HepG2 (cell line): ENCODE results near the gene COX10. TPM values are rescaled to one million over a fixed set of nuclear protein-coding genes. Genes with fewer than 3 reads are reported as not detected.

Experiments
- ATAC-seq: fragments of 200-7000 bp; cut with Tn5 transposase; 3 replicates; pipeline ENCODE4 v1.9.1; 2020; ENCODE audit warnings: mild to moderate bottlenecking, moderate library complexity
- BruUV-seq: library from RNA; stranded (reverse); fragments of 400-500 nt; replicated peaks from 2 replicates; lab custom pipeline; 2021; lab: Mats Ljungman, UMichigan
- CTCF ChIA-PET: fragments of 300-600 bp; formaldehyde crosslinking; extraction: SDS; loops from one replicate; lab custom pipeline; 2021; ENCODE audit warnings: low total read pairs, inconsistent platforms, low intra/inter-chr PET ratio; lab: Yijun Ruan, JAX
- POLR2A ChIA-PET: fragments of 350-600 bp; sonication (Branson Sonifier 250); formaldehyde crosslinking; loops from one replicate; lab custom pipeline; 2020; ENCODE audit warnings: antibody characterized with exemption, inconsistent platforms; lab: Yijun Ruan, JAX
- DNase-seq: peaks from one replicate; pipeline ENCODE4 v3.0.0-alpha.2; 2015; ENCODE audit warnings: low spot score
- FAIRE-seq: peaks from 3 replicates; lab custom pipeline; 2011; peaks lifted over from hg19 to GRCh38; lab: Jason Lieb, UNC
- H2AFZ ChIP-seq: one replicate; pipeline ENCODE4 v1.6.1; 2011; ENCODE audit warnings: low read length, inconsistent platforms
- H3K27ac ChIP-seq: fragments of 300-600 bp; 3 replicates; pipeline ENCODE4 v1.8.0; 2011; ENCODE audit warnings: mixed run types, mild to moderate bottlenecking, mixed read lengths, low read length, inconsistent platforms; ENCODE audit not compliant: insufficient read depth; ENCODE audit errors: extremely low read length
- H3K27me3 ChIP-seq, 2 experiments: fragments of 200-600 bp in 1 of 2; 2 replicates in 1 of 2; 3 replicates in 1 of 2; pipeline versions ENCODE4 v1.6.0 to v1.8.0; 2011; ENCODE audit warnings: low read length in 2 of 2, mild to moderate bottlenecking in 2 of 2, moderate library complexity in 2 of 2, inconsistent platforms in 1 of 2; ENCODE audit not compliant: insufficient read depth in 2 of 2, control insufficient read depth in 1 of 2
- H3K36me3 ChIP-seq, 2 experiments: fragments of 200-600 bp in 1 of 2; replicated peaks in 1 of 2; 2 replicates in 1 of 2; 3 replicates in 1 of 2; pipeline versions ENCODE4 v1.5.1 to v1.8.0; 2011; ENCODE audit warnings: low read length in 2 of 2, inconsistent platforms in 1 of 2; ENCODE audit not compliant: insufficient read depth in 2 of 2, control insufficient read depth in 1 of 2
- H3K4me1 ChIP-seq: 2 replicates; pipeline ENCODE4 v1.5.1; 2012; ENCODE audit warnings: low read length, inconsistent platforms; ENCODE audit not compliant: insufficient read depth
- H3K4me2 ChIP-seq: 2 replicates; pipeline ENCODE4 v1.6.0; 2011; ENCODE audit warnings: low read depth, low read length, inconsistent platforms
- H3K4me3 ChIP-seq, 3 experiments: fragments of 200-600 bp in 1 of 3; sonication (generic), shearing (Covaris generic) in 1 of 3; replicated peaks in 1 of 3; 2 replicates each; pipeline ENCODE4 v1.5.1; 2011 to 2016; ENCODE audit warnings: low read length in 3 of 3, inconsistent platforms in 2 of 3, low read depth in 2 of 3, mild to moderate bottlenecking in 2 of 3, control low read depth in 1 of 3, mixed read lengths in 1 of 3; ENCODE audit not compliant: insufficient read depth in 1 of 3
- H3K79me2 ChIP-seq: one replicate; pipeline ENCODE4 v1.6.1; 2011; ENCODE audit warnings: low read length, inconsistent platforms; ENCODE audit not compliant: insufficient read depth
- H3K9ac ChIP-seq: 2 replicates; pipeline ENCODE4 v1.6.0; 2011; ENCODE audit warnings: mild to moderate bottlenecking, low read depth, low read length, inconsistent platforms; ENCODE audit not compliant: insufficient read depth
- H3K9me3 ChIP-seq: 2 replicates; pipeline ENCODE4 v1.5.1; 2012; ENCODE audit warnings: mild to moderate bottlenecking, low read length
- H4K20me1 ChIP-seq: 2 replicates; pipeline ENCODE4 v1.6.0; 2011; ENCODE audit warnings: inconsistent platforms, mild to moderate bottlenecking, low read length, moderate library complexity; ENCODE audit not compliant: insufficient read depth
- CHCHD3 ChIP-seq: sonication (generic); formaldehyde crosslinking; IDR thresholded peaks from 2 replicates; pipeline ENCODE4 v1.8.0; 2022; ENCODE audit warnings: mild to moderate bottlenecking, missing genetic modification reagents, moderate library complexity
- DMAP1 ChIP-seq: IDR thresholded peaks from 2 replicates; pipeline ENCODE4 v1.6.1; 2016
- FUBP1 ChIP-seq: sonication (generic); formaldehyde crosslinking; IDR thresholded peaks from 2 replicates; pipeline ENCODE4 v1.5.1; 2020; ENCODE audit warnings: missing genetic modification reagents, mild to moderate bottlenecking, borderline replicate concordance
- GABPB1 ChIP-seq: IDR thresholded peaks from 2 replicates; pipeline ENCODE4 v1.6.1; 2016; ENCODE audit warnings: mild to moderate bottlenecking, missing genetic modification reagents, moderate library complexity, missing compliant biosample characterization
- IRF1 ChIP-seq: sonication (generic); formaldehyde crosslinking; IDR thresholded peaks from 2 replicates; pipeline ENCODE4 v1.4.0; 2020; ENCODE audit warnings: low read depth, mild to moderate bottlenecking, missing genetic modification reagents
- KAT7 ChIP-seq: IDR thresholded peaks from 2 replicates; pipeline ENCODE4 v1.6.1; 2018; ENCODE audit warnings: borderline replicate concordance, missing compliant biosample characterization
- POGZ ChIP-seq: sonication (generic); formaldehyde crosslinking; IDR thresholded peaks from 2 replicates; pipeline ENCODE4 v1.4.0; 2020; ENCODE audit warnings: mild to moderate bottlenecking, missing genetic modification reagents
- POLR2G ChIP-seq: fragments of 200-400 bp; formaldehyde crosslinking; IDR thresholded peaks from 2 replicates; pipeline ENCODE4 v1.6.1; 2018; ENCODE audit warnings: mild to moderate bottlenecking, low read depth, low read length, moderate library complexity
- RAD51 ChIP-seq: fragments of 450-650 bp; IDR thresholded peaks from 2 replicates; pipeline ENCODE4 v1.6.1; 2016; ENCODE audit warnings: borderline replicate concordance
- RFX5 ChIP-seq: IDR thresholded peaks from 2 replicates; pipeline ENCODE4 v1.6.1; 2011; ENCODE audit warnings: low read depth, low read length, improper control_type of control experiment
- SAFB2 ChIP-seq: sonication (generic); formaldehyde crosslinking; IDR thresholded peaks from 2 replicates; pipeline ENCODE4 v1.5.1; 2020; ENCODE audit warnings: missing genetic modification reagents, low read depth, mild to moderate bottlenecking, borderline replicate concordance
- ZNF230 ChIP-seq: sonication (generic); formaldehyde crosslinking; IDR thresholded peaks from 2 replicates; pipeline ENCODE4 v1.4.0; 2020; ENCODE audit warnings: mild to moderate bottlenecking, missing genetic modification reagents
- ZNF276 ChIP-seq: sonication (generic); formaldehyde crosslinking; IDR thresholded peaks from 2 replicates; pipeline ENCODE4 v1.4.0; 2020; ENCODE audit warnings: mild to moderate bottlenecking, low read depth, missing genetic modification reagents
- ZNF292 ChIP-seq: sonication (generic); formaldehyde crosslinking; IDR thresholded peaks from 2 replicates; pipeline ENCODE4 v1.8.1; 2022; ENCODE audit warnings: mild to moderate bottlenecking, low read depth, missing genetic modification reagents, borderline replicate concordance
- ZNF446 ChIP-seq: sonication (generic); formaldehyde crosslinking; IDR thresholded peaks from 2 replicates; pipeline ENCODE4 v1.5.0; 2020; ENCODE audit warnings: mild to moderate bottlenecking, missing genetic modification reagents
- ZNF616 ChIP-seq: sonication (generic); formaldehyde crosslinking; IDR thresholded peaks from 2 replicates; pipeline ENCODE4 v1.5.0; 2020; ENCODE audit warnings: low read depth, mild to moderate bottlenecking, missing genetic modification reagents
- ZNF784 ChIP-seq: sonication (generic); formaldehyde crosslinking; IDR thresholded peaks from 2 replicates; pipeline ENCODE4 v1.5.1; 2020; ENCODE audit warnings: missing genetic modification reagents, mild to moderate bottlenecking, borderline replicate concordance
- WGBS: methylation state at CpG from one replicate; pipeline ENCODE4 v1.1.6; 2017; ENCODE audit warnings: low lambda C conversion rate; 5-methylcytosine and 5-hydroxymethylcytosine counted together
- in situ Hi-C: cut with HindIII; loops from 2 replicates; pipeline ENCODE4 v1.10.0; 2017; ENCODE audit warnings: low pct_unique_long_range_greater_than_20kb; ENCODE audit not compliant: extremely low pct_ligation_motif_present
- intact Hi-C: fragments of 100-400 bp; cut with micrococcal nuclease; formaldehyde crosslinking; loops from one replicate; pipeline ENCODE4 v1.10.0; 2022; ENCODE audit not compliant: unreplicated experiment
- polyA plus RNA-seq, 8 experiments: library from polyadenylated mRNA; depleted of rRNA in 3 of 8; stranded (reverse) in 7 of 8; unstranded in 1 of 8; fragments of >200 nt; fragmentation: Illumina TruSeq in 4 of 8; extraction: Trizol in 4 of 8; gene quantifications; 2 replicates each; pipeline versions ENCODE4 v1.2.1 to v1.2.3, GENCODE V29; 2011 to 2016; ENCODE audit warnings: low read depth in 4 of 8, missing spikeins in 1 of 8, mixed read lengths in 1 of 8; ENCODE audit not compliant: insufficient read depth in 1 of 8
- total RNA-seq, 5 experiments: library from RNA; depleted of rRNA; stranded (reverse); fragments of >200 nt; fragmentation: Illumina TruSeq; extraction: Trizol; gene quantifications; 2 replicates each; pipeline ENCODE4 v1.2.3, GENCODE V29; 2016; ENCODE audit warnings: low read depth in 1 of 5

The COX10 gene
- total and polyA plus RNA-seq, 2 of the 13 experiments (the other 11 are each of a cell fraction or from before 2014, with no cell fraction given): 13.9 to 20.1 TPM

- TF ChIP-seq ZNF292 (CRISPR knock-in tag) (no peak), ZNF784 (CRISPR knock-in tag) (no peak), POGZ (no peak), ZNF616 (CRISPR knock-in tag) (no peak), SAFB2 (no peak), CHCHD3 (no peak), POLR2G (no peak), ZNF446 (CRISPR knock-in tag) (no peak), ZNF276 (no peak)
Measured at GRCh38 chr17:14058051-14058450, 11.3 kb upstream of the COX10 start (continued).

- Histone ChIP-seq H3K9ac (no peak overlapping the region), H3K4me1 (no peaks in the 10 kb centered on the region), H2AFZ (no peak overlapping the region), H4K20me1 (no peaks in the 10 kb centered on the region), H3K4me3 (no peak overlapping the region), H3K9me3 (no peaks in the 10 kb centered on the region; the same call in 1 of the 2 replicates), H3K27ac (no peak overlapping the region), H3K27me3 (no peaks in the 10 kb centered on the region), H3K4me2 (no peak overlapping the region), H3K79me2 (no peaks in the 10 kb centered on the region), H3K36me3 (peaks cover 0 to 9% of the 10 kb centered on the region in 2 experiments; a peak in 1 of 5 replicates)
- WGBS: 100% methylated on average over 1 of the region's 1 CpG
- DNase-seq: no peak
- in situ Hi-C loops (no loop called here), intact Hi-C loops (no loop called here)
- FAIRE-seq: no peak
- no peak for ATAC-seq
- ChIA-PET CTCF (interaction anchor here (0.6 kb wide), 1 partner anchor 26 kb away, joined by 3 read pairs; no protein-coding TSS in a partner anchor), POLR2A (no interaction called here)
- TF ChIP-seq FUBP1 (CRISPR knock-in tag) (no peak), GABPB1 (CRISPR knock-in tag) (no peak), RAD51 (no peak), IRF1 (CRISPR knock-in tag) (no peak), KAT7 (CRISPR knock-in tag) (no peak), DMAP1 (CRISPR knock-in tag) (no peak), RFX5 (no peak), ZNF230 (no peak)
- no TSS peak for BruUV-seq
Measured at GRCh38 chr17:14060706-14061105, 8.6 kb upstream of the COX10 start.
